ENCODE measurements around the gene PPP3CA.

- TF ChIP-seq EZH2phosphoT487 (IDR thresholded peaks at IDR 0.05; ENCODE audit: insufficient read depth, low read depth) (no peak), EZH2 (IDR thresholded peaks at IDR 0.05; ENCODE audit: insufficient read depth, poor library complexity, severe bottlenecking) (no peak)
Observed at GRCh38 chr4:101065346-101065745, 282.0 kb downstream of the PPP3CA start.
